Esophagus mucosa (tissue), 1 donor: ENCODE results near the gene STXBP5. TPM values are rescaled to one million over a fixed set of nuclear protein-coding genes. Genes with fewer than 3 reads are reported as not detected.

ENCODE experiments used
- ATAC-seq: fragments of 200-7000 bp; cut with Tn5 transposase; one replicate; pipeline ENCODE4 v1.9.1; 2020
- total RNA-seq: library from RNA; stranded (reverse); gene quantifications from one replicate; pipeline ENCODE4 v1.2.4, GENCODE V29; 2023
- donor health status: DM: yes; HTN: yes; CAD: no.

Gene STXBP5
- total RNA-seq, 1 donor from 2014 or later: 27.8 TPM

- no peak for ATAC-seq
Observed at GRCh38 chr6:147211831-147212230, 7.6 kb downstream of the STXBP5 start.

DNA sequence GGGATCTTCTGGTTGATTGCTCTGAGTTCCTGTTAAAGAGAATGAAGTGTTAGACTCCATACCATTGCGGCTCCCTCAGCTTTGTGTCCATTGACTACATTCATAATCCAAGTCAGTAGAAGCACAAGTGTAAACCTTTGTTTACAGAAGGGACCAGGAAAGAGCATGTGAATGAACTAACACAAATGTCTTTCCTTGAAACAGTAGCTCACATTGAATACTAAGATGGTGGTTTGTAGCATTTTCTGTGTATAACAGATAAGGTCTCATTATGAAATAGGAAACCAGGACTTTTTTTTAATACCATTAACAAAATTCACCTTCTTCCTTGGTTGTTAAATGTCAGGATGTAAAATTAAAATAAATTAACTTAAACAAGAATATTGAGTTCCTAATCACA lies 8.4 kb downstream of the STXBP5 start:
- no peak for ATAC-seq

- no peak for ATAC-seq
Observed at GRCh38 chr6:147213772-147214171, 9.6 kb downstream of the STXBP5 start.

DNA sequence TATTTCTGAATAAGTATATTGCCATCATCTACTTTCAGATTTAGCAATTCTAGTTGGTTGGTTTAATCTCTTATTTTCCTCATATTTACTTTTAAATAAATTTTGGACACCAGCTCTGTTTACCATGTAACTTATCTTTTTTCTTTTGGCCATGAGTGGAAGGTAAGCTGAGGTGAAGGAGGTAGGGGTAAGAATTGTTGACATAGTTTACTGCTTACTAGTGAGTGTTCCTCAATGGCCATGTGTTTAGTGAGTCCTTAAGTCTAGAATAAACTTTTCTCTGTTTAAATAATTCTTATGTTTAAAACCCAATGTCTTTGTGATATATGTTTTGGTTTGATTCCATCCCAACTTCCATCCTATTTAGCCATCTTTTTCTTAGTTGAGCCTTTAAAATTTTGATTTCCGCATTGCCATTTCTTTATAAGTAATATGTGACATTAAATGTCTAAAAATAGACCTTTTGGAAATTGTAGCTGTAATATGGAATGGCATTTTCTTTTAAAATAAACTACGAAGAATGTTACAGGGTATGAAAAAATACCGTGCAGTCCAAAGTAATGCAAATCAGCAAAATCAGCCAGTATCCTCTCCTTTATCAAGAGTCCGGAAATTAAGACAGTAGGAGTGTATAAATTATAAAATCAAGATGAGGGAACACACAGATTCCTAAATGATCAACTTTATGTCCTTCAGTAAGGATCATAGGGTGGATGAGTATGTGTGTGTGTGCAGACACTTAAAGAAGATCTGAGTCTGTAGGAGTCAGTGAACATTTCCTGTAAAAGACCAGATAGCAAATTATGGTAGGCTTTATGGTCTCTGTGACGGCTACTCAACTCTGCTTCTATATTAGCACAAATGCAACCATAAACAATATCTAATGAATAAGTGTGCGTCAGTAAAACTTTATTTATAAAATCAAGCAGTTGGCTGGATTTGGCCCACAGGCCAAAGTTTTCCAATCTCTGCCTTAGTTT lies 10.3 kb downstream of the STXBP5 start:
- no peak for ATAC-seq

- ATAC-seq: no peak
Observed at GRCh38 chr6:147216915-147217314, 12.7 kb downstream of the STXBP5 start.

GRCh38 chr6:147217840-147218404 lies 13.7 kb downstream of the STXBP5 start:
- ATAC-seq: no peak

DNA sequence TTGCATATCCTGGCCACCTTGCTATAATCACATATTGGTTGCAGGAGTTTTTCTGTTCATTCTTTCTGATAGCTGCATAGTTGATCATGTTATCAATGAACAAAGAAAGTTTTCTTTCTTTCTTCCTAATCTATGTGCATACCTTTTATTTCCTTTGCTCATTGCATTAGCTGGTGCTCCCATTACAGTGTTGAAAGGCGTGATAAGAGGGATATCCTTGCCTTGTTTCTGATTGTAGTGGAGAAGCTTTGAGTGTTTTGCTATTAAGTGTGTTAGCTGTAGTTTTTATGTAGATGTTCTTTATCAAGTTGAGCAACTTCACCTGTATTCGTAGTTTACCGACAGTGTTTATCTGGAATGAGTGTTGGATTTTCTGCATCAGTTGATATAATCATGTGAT lies 14.6 kb downstream of the STXBP5 start:
- ATAC-seq: no peak

DNA sequence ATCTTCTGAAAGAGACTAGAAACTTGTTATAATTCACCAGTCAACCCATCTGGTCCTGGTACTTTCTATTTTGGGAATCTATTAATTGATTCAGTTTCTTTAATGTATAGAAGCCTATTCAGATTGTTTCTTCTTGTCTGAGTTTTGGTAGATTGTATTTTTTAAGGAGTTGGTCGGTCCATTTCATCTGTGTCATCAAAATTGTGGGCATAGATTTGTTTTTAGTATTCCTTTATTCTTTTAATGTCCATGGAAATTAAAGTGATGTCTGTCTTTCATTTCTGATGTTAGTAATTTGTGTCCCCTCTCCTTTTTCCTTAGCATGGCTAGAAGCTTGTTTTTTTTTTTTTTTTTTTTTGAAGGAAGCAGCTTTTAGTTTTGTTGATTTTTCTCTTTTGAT lies 15.2 kb downstream of the STXBP5 start:
- no peak for ATAC-seq

GRCh38 chr6:147220345-147220744 lies 16.1 kb downstream of the STXBP5 start:
- ATAC-seq: no peak

- no peak for ATAC-seq
Observed at GRCh38 chr6:147221739-147222138, 17.5 kb downstream of the STXBP5 start.

DNA sequence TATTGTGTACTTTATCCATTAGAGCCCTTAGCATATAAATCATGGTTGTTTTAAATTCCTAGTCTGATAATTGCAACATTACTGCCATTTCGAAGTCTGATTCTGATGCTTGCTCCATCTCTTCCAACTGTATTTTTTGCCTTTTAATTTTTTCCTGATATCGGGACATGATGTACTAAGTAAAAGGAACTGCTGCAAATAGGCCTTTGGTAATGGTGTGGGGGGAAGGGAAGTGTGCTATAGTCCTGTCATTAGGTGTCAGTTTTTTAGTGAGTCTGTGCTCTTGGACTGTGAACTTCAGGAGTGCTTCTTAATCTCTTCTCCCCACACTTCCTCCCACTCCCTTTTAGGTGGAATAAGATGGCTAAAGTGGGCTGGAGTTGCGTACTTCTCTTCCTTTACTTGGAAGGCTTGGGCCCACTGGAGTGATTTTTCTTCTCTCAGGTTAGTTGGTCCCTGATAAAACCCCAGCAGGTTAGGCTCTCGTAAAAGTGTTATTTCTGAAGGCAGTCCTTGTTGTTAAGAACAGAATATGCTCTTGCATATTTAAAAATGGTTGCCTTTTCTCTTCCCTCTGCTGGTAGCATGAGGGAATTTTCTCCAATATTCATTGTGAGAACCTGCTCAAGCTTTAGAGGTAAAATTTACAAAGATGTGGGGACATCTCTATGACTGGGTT lies 18.1 kb downstream of the STXBP5 start:
- ATAC-seq: no peak

GRCh38 chr6:147223736-147224135 lies 19.5 kb downstream of the STXBP5 start:
- ATAC-seq: no peak

GRCh38 chr6:147226163-147226724 lies 22.0 kb downstream of the STXBP5 start:
- no peak for ATAC-seq

- ATAC-seq: no peak
Observed at GRCh38 chr6:147226877-147227276, 22.7 kb downstream of the STXBP5 start.

DNA sequence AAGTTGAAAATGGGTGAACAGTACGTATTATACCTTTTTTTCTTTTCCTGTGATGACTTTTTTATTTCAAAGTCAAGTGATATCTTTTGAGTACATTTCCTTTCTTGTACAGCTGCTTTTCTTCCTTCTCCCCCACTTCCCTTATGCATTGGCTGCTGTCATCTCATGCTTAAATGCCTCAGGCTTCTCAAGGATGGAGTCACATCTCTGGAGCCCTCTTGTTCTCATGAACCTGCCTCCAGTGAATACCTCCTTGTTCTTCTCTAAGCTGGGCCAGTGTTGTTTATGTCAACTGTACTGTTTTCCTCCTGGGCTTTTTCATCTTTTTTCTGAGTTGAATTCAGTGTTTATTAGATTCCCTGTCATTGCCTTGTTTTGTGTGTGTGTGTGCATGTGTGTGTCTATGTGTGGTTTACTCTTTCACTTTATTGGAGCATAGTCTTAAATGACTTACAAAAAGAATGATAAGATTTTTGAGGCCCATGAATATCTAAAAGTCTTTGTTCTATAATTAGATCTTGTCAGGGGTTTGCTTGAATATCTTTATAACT lies 23.6 kb downstream of the STXBP5 start:
- ATAC-seq: no peak

DNA sequence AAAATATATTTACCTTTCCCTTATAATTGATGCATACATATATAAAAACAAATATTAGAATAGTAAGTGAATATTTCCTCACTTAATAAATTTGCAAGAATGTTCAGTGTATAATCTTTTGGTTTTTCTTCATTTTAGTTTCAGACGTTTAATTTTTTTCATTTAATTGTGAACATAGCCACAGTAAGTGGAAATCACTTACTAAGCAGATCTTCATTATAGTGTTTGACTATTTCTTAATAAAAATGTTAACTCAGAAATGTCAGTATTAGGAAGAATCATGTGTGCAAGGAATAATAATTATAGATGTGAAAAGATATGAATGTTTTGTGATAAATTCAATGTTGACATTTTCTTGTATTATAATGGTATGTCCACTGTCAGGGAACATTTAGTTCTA lies 27.4 kb downstream of the STXBP5 start:
- ATAC-seq: no peak

GRCh38 chr6:147234685-147235084 lies 30.5 kb downstream of the STXBP5 start:
- no peak for ATAC-seq

GRCh38 chr6:147238164-147238563 lies 33.9 kb downstream of the STXBP5 start:
- ATAC-seq: no peak

DNA sequence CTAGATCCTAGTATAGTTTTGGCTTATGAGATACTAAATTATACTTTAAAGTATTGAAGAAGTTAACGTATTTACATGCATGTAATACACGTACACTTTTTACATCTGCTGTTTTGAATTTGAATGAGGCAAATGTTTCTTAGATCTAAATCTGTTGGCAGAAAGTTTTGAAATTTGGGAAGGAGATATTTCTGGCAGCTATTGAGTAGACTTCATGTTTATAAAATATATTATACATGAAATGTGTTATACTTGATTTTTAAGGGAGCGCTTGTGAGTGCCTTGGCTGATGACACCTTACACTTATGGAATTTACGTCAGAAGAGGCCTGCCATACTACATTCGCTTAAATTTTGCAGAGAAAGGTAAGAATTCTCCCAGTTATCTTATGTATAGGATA lies 34.7 kb downstream of the STXBP5 start:
- no peak for ATAC-seq

- no peak for ATAC-seq
Observed at GRCh38 chr6:147244832-147245231, 40.6 kb downstream of the STXBP5 start.

- ATAC-seq: no peak
Observed at GRCh38 chr6:147245693-147246092, 41.5 kb downstream of the STXBP5 start.

GRCh38 chr6:147246853-147247635 lies 42.8 kb downstream of the STXBP5 start:
- ATAC-seq: no peak
